ENCODE data around the gene DAO.

DNA sequence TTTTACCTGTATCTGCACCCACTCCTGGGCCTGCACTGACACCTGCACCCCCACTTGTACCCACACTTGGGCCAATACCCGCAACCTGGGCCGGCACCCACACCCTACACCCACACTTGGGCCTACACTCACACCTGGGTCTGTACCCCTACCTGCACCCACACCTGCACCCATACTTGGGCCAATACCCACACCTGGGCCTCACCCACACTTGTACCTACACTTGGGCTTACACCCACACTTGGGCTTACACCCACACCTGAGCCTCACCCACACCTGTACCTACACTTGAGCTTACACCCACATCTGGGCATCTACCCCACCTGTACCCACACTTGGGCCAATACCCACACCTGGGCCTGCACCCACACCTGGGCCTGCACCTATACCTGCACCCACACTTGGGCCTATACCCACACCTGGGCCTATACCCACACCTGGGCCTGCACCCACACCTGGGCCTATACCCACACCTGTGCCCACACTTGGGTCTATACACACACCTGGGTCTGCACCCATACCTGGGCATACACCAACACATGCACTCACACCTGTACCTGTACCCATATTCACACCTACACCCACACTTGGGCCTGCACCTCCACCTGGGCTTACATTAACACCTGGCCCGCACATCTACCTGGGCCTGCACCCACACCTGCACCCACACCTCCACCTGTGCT, 39.2 kb downstream of the DAO start:
- TF ChIP-seq CTCF (IDR thresholded peaks at IDR 0.05) = no peak
- TF ChIP-seq POLR2A (IDR thresholded peaks at IDR 0.05) = no peak
